SK-N-SH treated with all-trans-retinoic acid at 6 μM for 48 hours (cell line): ENCODE results near the gene PHLDA3.

ENCODE experiments used
- ATAC-seq: fragments of 200-7000 bp; cut with Tn5 transposase; 3 replicates; pipeline ENCODE4 v1.9.1; 2020; ENCODE audit warnings: mild to moderate bottlenecking, moderate library complexity
- ARNTL ChIP-seq: fragments of 450-650 bp; formaldehyde crosslinking; IDR thresholded peaks from 2 replicates; pipeline ENCODE4 v1.5.0; 2020; ENCODE audit warnings: low read depth, mild to moderate bottlenecking, moderate library complexity, borderline replicate concordance
- BACH2 ChIP-seq: fragments of 250-450 bp; sonication (Bioruptor Pico); IDR thresholded peaks from 2 replicates; pipeline ENCODE4 v1.9.0; 2021; ENCODE audit warnings: mild to moderate bottlenecking, borderline replicate concordance
- CREB5 ChIP-seq: fragments of 250-450 bp; sonication (Bioruptor Pico); IDR thresholded peaks from 2 replicates; pipeline ENCODE4 v1.5.1; 2020; ENCODE audit warnings: low read depth, mild to moderate bottlenecking, moderate library complexity
- CSDC2 ChIP-seq: fragments of 250-450 bp; sonication (Bioruptor Pico); IDR thresholded peaks from 2 replicates; pipeline ENCODE4 v1.5.0; 2020; ENCODE audit warnings: mild to moderate bottlenecking, moderate library complexity
- CSRNP3 ChIP-seq: fragments of 250-450 bp; sonication (Bioruptor Pico); IDR thresholded peaks from 2 replicates; pipeline ENCODE4 v1.5.1; 2021; ENCODE audit warnings: mild to moderate bottlenecking, moderate library complexity
- ESRRG ChIP-seq: fragments of 250-450 bp; sonication (Bioruptor Pico); IDR thresholded peaks from 2 replicates; pipeline ENCODE4 v1.6.1; 2021; ENCODE audit warnings: mild to moderate bottlenecking
- ISL1 ChIP-seq: fragments of 250-450 bp; sonication (Bioruptor Pico); IDR thresholded peaks from 2 replicates; pipeline ENCODE4 v2.1.2; 2022; ENCODE audit warnings: mild to moderate bottlenecking, moderate library complexity
- OSR1 ChIP-seq: fragments of 250-450 bp; sonication (Bioruptor Pico); IDR thresholded peaks from 2 replicates; pipeline ENCODE4 v1.8.0; 2022; ENCODE audit warnings: moderate library complexity, mild to moderate bottlenecking, inconsistent platforms
- PATZ1 ChIP-seq: fragments of 250-450 bp; sonication (Bioruptor Pico); IDR thresholded peaks from 2 replicates; pipeline ENCODE4 v1.8.0; 2020; ENCODE audit warnings: mild to moderate bottlenecking, moderate library complexity, borderline replicate concordance
- POU6F1 ChIP-seq: fragments of 250-450 bp; sonication (Bioruptor Pico); IDR thresholded peaks from 2 replicates; pipeline ENCODE4 v1.8.0; 2021; ENCODE audit warnings: low read depth, mild to moderate bottlenecking, moderate library complexity, borderline replicate concordance
- PPARA ChIP-seq: fragments of 250-450 bp; sonication (Bioruptor Pico); IDR thresholded peaks from 2 replicates; pipeline ENCODE4 v1.5.0; 2020; ENCODE audit warnings: mild to moderate bottlenecking, borderline replicate concordance
- RARB ChIP-seq: fragments of 250-450 bp; sonication (Bioruptor Pico); IDR thresholded peaks from 2 replicates; pipeline ENCODE4 v1.8.0; 2021; ENCODE audit warnings: mild to moderate bottlenecking, moderate library complexity
- SNAI2 ChIP-seq: fragments of 250-450 bp; sonication (Bioruptor Pico); IDR thresholded peaks from 2 replicates; pipeline ENCODE4 v1.5.0; 2020; ENCODE audit warnings: mild to moderate bottlenecking, moderate library complexity
- TOX ChIP-seq: fragments of 250-450 bp; sonication (Bioruptor Pico); IDR thresholded peaks from 2 replicates; pipeline ENCODE4 v1.8.0; 2021; ENCODE audit warnings: mild to moderate bottlenecking, moderate library complexity, borderline replicate concordance
- TSHZ2 ChIP-seq: fragments of 250-450 bp; sonication (Bioruptor Pico); IDR thresholded peaks from 2 replicates; pipeline ENCODE4 v1.5.0; 2020; ENCODE audit warnings: mild to moderate bottlenecking, moderate library complexity
- ZC3H10 ChIP-seq: fragments of 250-450 bp; sonication (Bioruptor Pico); IDR thresholded peaks from 2 replicates; pipeline ENCODE4 v1.5.1; 2021; ENCODE audit warnings: mild to moderate bottlenecking, moderate library complexity
- ZFP3 ChIP-seq: fragments of 250-450 bp; sonication (Bioruptor Pico); IDR thresholded peaks from 2 replicates; pipeline ENCODE4 v1.5.0; 2020; ENCODE audit warnings: mild to moderate bottlenecking, moderate library complexity
- ZFP30 ChIP-seq: fragments of 450-650 bp; formaldehyde crosslinking; IDR thresholded peaks from 2 replicates; pipeline ENCODE4 v1.5.0; 2022; ENCODE audit warnings: mild to moderate bottlenecking, moderate library complexity
- ZNF565 ChIP-seq: fragments of 450-650 bp; formaldehyde crosslinking; conservative IDR thresholded peaks from 2 replicates; pipeline ENCODE4 v1.5.0; 2020; ENCODE audit warnings: low read depth, mild to moderate bottlenecking, moderate library complexity
- ZNF70 ChIP-seq: fragments of 450-650 bp; formaldehyde crosslinking; IDR thresholded peaks from 2 replicates; pipeline ENCODE4 v1.5.0; 2020; ENCODE audit warnings: mild to moderate bottlenecking, moderate library complexity
- ZNF8 ChIP-seq: fragments of 450-650 bp; formaldehyde crosslinking; IDR thresholded peaks from 2 replicates; pipeline ENCODE4 v1.5.0; 2020; ENCODE audit warnings: mild to moderate bottlenecking, moderate library complexity

Gene PHLDA3

GRCh38 chr1:201511396-201511940 lies 42.5 kb upstream of the PHLDA3 start (continued):
- TF ChIP-seq TSHZ2 (CRISPR knock-in tag), result no peak
- TF ChIP-seq BACH2 (CRISPR knock-in tag), result no peak
- no peak for TF ChIP-seq CSRNP3 (CRISPR knock-in tag)
- TF ChIP-seq ZFP30, result no peak
- TF ChIP-seq TOX, result no peak
- no peak for TF ChIP-seq OSR1 (CRISPR knock-in tag)
- TF ChIP-seq ZNF8 (CRISPR knock-in tag), result no peak
- no peak for TF ChIP-seq ZNF565 (CRISPR knock-in tag)
- no peak for TF ChIP-seq ESRRG (CRISPR knock-in tag)
- no peak for TF ChIP-seq RARB (CRISPR knock-in tag)
- TF ChIP-seq ZC3H10 (CRISPR knock-in tag), result no peak
- TF ChIP-seq ARNTL (CRISPR knock-in tag), result no peak
- no peak for TF ChIP-seq SNAI2 (CRISPR knock-in tag)
- no peak for TF ChIP-seq ZNF70 (CRISPR knock-in tag)

- no peak for ATAC-seq
- TF ChIP-seq ISL1 (CRISPR knock-in tag), result no peak
Observed at GRCh38 chr1:201510734-201511133, 41.7 kb upstream of the PHLDA3 start.

- no peak for TF ChIP-seq CREB5 (CRISPR knock-in tag)
- no peak for TF ChIP-seq ZFP30
- no peak for TF ChIP-seq BACH2 (CRISPR knock-in tag)
- no peak for TF ChIP-seq ESRRG (CRISPR knock-in tag)
- no peak for TF ChIP-seq ZNF8 (CRISPR knock-in tag)
- no peak for TF ChIP-seq ISL1 (CRISPR knock-in tag)
- no peak for TF ChIP-seq ZC3H10 (CRISPR knock-in tag)
- TF ChIP-seq PATZ1 (CRISPR knock-in tag), result no peak
- no peak for ATAC-seq
Observed at GRCh38 chr1:201509601-201510374, 40.8 kb upstream of the PHLDA3 start.

GRCh38 chr1:201508809-201509208 lies 39.8 kb upstream of the PHLDA3 start:
- no peak for ATAC-seq
- TF ChIP-seq ESRRG (CRISPR knock-in tag) (no peak), TSHZ2 (CRISPR knock-in tag) (no peak), ZNF565 (CRISPR knock-in tag) (no peak), ZFP30 (no peak), PPARA (CRISPR knock-in tag) (no peak), ZNF8 (CRISPR knock-in tag) (no peak), ZFP3 (CRISPR knock-in tag) (no peak), CSDC2 (no peak), ARNTL (CRISPR knock-in tag) (no peak), CSRNP3 (CRISPR knock-in tag) (no peak), POU6F1 (CRISPR knock-in tag) (no peak)
